ENCODE measurements around the gene CCDC12. TPM values are rescaled to one million over a fixed set of nuclear protein-coding genes. Genes with fewer than 3 reads are reported as not detected.

The CCDC12 gene
- total and polyA plus RNA-seq, 2 of the 13 experiments (the other 11 are each of a cell fraction or from before 2014, with no cell fraction given) = 30.1 to 49.5 TPM

GRCh38 chr3:46947981-46948791 is 28.4 kb downstream of the CCDC12 start (continued):
- TF ChIP-seq, protein P1, sequence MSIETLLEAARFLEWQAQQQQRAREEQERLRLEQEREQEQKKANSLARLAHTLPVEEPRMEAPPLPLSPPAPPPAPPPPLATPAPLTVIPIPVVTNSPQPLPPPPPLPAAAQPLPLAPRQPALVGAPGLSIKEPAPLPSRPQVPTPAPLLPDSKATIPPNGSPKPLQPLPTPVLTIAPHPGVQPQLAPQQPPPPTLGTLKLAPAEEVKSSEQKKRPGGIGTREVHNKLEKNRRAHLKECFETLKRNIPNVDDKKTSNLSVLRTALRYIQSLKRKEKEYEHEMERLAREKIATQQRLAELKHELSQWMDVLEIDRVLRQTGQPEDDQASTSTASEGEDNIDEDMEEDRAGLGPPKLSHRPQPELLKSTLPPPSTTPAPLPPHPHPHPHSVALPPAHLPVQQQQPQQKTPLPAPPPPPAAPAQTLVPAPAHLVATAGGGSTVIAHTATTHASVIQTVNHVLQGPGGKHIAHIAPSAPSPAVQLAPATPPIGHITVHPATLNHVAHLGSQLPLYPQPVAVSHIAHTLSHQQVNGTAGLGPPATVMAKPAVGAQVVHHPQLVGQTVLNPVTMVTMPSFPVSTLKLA (IDR thresholded peaks at IDR 0.05) = no peak
- no peak; the same call in 1 of the 2 replicates for TF ChIP-seq MYC (CRISPR knock-in tag; IDR thresholded peaks at IDR 0.05; ENCODE audit: borderline replicate concordance)
- no peak for TF ChIP-seq CENPT (CRISPR knock-in tag; IDR thresholded peaks at IDR 0.05; ENCODE audit: low read depth)
- TF ChIP-seq HOXA7 (CRISPR knock-in tag; IDR thresholded peaks at IDR 0.05) = no peak
- no peak for TF ChIP-seq ZFP36L1 (CRISPR knock-in tag; IDR thresholded peaks at IDR 0.05)
- TF ChIP-seq, protein P2, sequence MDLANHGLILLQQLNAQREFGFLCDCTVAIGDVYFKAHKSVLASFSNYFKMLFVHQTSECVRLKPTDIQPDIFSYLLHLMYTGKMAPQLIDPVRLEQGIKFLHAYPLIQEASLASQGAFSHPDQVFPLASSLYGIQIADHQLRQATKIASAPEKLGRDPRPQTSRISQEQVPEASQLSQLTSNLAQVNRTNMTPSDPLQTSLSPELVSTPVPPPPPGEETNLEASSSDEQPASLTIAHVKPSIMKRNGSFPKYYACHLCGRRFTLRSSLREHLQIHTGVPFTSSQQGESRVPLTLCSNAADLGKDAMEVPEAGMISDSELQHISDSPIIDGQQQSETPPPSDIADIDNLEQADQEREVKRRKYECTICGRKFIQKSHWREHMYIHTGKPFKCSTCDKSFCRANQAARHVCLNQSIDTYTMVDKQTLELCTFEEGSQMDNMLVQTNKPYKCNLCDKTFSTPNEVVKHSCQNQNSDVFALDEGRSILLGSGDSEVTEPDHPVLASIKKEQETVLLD (CRISPR knock-in tag; IDR thresholded peaks at IDR 0.05; ENCODE audit: low read depth) = no peak
- TF ChIP-seq, protein P3, sequence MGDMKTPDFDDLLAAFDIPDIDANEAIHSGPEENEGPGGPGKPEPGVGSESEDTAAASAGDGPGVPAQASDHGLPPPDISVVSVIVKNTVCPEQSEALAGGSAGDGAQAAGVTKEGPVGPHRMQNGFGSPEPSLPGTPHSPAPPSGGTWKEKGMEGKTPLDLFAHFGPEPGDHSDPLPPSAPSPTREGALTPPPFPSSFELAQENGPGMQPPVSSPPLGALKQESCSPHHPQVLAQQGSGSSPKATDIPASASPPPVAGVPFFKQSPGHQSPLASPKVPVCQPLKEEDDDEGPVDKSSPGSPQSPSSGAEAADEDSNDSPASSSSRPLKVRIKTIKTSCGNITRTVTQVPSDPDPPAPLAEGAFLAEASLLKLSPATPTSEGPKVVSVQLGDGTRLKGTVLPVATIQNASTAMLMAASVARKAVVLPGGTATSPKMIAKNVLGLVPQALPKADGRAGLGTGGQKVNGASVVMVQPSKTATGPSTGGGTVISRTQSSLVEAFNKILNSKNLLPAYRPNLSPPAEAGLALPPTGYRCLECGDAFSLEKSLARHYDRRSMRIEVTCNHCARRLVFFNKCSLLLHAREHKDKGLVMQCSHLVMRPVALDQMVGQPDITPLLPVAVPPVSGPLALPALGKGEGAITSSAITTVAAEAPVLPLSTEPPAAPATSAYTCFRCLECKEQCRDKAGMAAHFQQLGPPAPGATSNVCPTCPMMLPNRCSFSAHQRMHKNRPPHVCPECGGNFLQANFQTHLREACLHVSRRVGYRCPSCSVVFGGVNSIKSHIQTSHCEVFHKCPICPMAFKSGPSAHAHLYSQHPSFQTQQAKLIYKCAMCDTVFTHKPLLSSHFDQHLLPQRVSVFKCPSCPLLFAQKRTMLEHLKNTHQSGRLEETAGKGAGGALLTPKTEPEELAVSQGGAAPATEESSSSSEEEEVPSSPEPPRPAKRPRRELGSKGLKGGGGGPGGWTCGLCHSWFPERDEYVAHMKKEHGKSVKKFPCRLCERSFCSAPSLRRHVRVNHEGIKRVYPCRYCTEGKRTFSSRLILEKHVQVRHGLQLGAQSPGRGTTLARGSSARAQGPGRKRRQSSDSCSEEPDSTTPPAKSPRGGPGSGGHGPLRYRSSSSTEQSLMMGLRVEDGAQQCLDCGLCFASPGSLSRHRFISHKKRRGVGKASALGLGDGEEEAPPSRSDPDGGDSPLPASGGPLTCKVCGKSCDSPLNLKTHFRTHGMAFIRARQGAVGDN (CRISPR knock-in tag; IDR thresholded peaks at IDR 0.05) = no peak; the same call in 1 of the 2 replicates
- no peak for TF ChIP-seq NR3C1 (CRISPR knock-in tag; IDR thresholded peaks at IDR 0.05)
- no peak for TF ChIP-seq ZNF674 (CRISPR knock-in tag; IDR thresholded peaks at IDR 0.05; ENCODE audit: low read depth)
- no peak for TF ChIP-seq MAF1 (CRISPR knock-in tag; IDR thresholded peaks at IDR 0.05; ENCODE audit: borderline replicate concordance)
- TF ChIP-seq ZMYM4 (CRISPR knock-in tag; IDR thresholded peaks at IDR 0.05) = peak; percentile 17; the same call in 1 of the 2 replicates
- no peak for TF ChIP-seq ZNF468 (CRISPR knock-in tag; IDR thresholded peaks at IDR 0.05)
- no peak for TF ChIP-seq KDM1A (CRISPR knock-in tag; IDR thresholded peaks at IDR 0.05)
- TF ChIP-seq, protein P4, sequence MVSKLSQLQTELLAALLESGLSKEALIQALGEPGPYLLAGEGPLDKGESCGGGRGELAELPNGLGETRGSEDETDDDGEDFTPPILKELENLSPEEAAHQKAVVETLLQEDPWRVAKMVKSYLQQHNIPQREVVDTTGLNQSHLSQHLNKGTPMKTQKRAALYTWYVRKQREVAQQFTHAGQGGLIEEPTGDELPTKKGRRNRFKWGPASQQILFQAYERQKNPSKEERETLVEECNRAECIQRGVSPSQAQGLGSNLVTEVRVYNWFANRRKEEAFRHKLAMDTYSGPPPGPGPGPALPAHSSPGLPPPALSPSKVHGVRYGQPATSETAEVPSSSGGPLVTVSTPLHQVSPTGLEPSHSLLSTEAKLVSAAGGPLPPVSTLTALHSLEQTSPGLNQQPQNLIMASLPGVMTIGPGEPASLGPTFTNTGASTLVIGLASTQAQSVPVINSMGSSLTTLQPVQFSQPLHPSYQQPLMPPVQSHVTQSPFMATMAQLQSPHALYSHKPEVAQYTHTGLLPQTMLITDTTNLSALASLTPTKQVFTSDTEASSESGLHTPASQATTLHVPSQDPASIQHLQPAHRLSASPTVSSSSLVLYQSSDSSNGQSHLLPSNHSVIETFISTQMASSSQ (IDR thresholded peaks at IDR 0.05; ENCODE audit: low read depth) = no peak
- TF ChIP-seq, protein P4 (CRISPR knock-in tag; IDR thresholded peaks at IDR 0.05; ENCODE audit: borderline replicate concordance) = 0 out of 2 replicates have a peak, but pooled peaks have one; percentile 69
- TF ChIP-seq HMG20B (CRISPR knock-in tag; conservative IDR thresholded peaks at IDR 0.05) = peak; percentile 26; the same call in 1 of the 2 replicates
- peak; percentile 67 for TF ChIP-seq HNF4A (CRISPR knock-in tag; IDR thresholded peaks at IDR 0.05)
- 0 out of 2 replicates have a peak, but pooled peaks have one; percentile 27 for TF ChIP-seq KDM3A (CRISPR knock-in tag; IDR thresholded peaks at IDR 0.05; ENCODE audit: low read depth)
